Liver (tissue), 3 donors: ENCODE results near the gene SLX4.

Source experiments
- CTCF ChIP-seq: fragments of 150-350 bp; IDR thresholded peaks from 2 replicates; pipeline ENCODE4 v1.5.1; 2017; ENCODE audit warnings: improper control_type of control experiment, low read depth, low read length; ENCODE audit not compliant: missing input control
- FOXA1 ChIP-seq: IDR thresholded peaks from 2 replicates; pipeline ENCODE4 v1.6.1; 2016; ENCODE audit warnings: antibody characterized with exemption
- JUND ChIP-seq, 2 donors: IDR thresholded peaks; 2 replicates each; pipeline ENCODE4 v1.6.1; 2016; ENCODE audit warnings: antibody characterized with exemption in 2 of 2
- MAX ChIP-seq: IDR thresholded peaks from 2 replicates; pipeline ENCODE4 v1.6.1; 2016; ENCODE audit warnings: antibody characterized with exemption
- RAD21 ChIP-seq, 2 donors: IDR thresholded peaks; 2 replicates each; pipeline ENCODE4 v1.6.1; 2016; ENCODE audit warnings: antibody characterized with exemption in 2 of 2, mild to moderate bottlenecking in 2 of 2
- REST ChIP-seq: IDR thresholded peaks from 2 replicates; pipeline ENCODE4 v1.6.1; 2016; ENCODE audit warnings: antibody characterized with exemption, mild to moderate bottlenecking
- RXRA ChIP-seq, 2 donors: IDR thresholded peaks; 2 replicates each; pipeline ENCODE4 v1.6.1; 2017 to 2018; ENCODE audit warnings: antibody characterized with exemption in 2 of 2, mild to moderate bottlenecking in 1 of 2
- SP1 ChIP-seq: IDR thresholded peaks from 2 replicates; pipeline ENCODE4 v1.6.1; 2018; ENCODE audit warnings: antibody characterized with exemption, mild to moderate bottlenecking
- TAF1 ChIP-seq: conservative IDR thresholded peaks from 2 replicates; pipeline ENCODE4 v1.6.1; 2016; ENCODE audit warnings: antibody characterized with exemption, mild to moderate bottlenecking
- YY1 ChIP-seq: IDR thresholded peaks from 2 replicates; pipeline ENCODE4 v1.6.1; 2016; ENCODE audit warnings: antibody characterized with exemption, mild to moderate bottlenecking
- ZBTB33 ChIP-seq: IDR thresholded peaks from 2 replicates; pipeline ENCODE4 v1.6.1; 2016; ENCODE audit warnings: antibody characterized with exemption
- donor health status: healthy.
- donor health status: healthy.

GRCh38 chr16:3645504-3646347 is 34.3 kb upstream of the SLX4 start:
- TF ChIP-seq CTCF (no peak), FOXA1 (no peak), SP1 (no peak), YY1 (no peak), MAX (no peak), REST (no peak), TAF1 (no peak), JUND (IDR thresholded peaks at IDR 0.05) (no peak), RXRA (IDR thresholded peaks at IDR 0.05) (no peak), RAD21 (IDR thresholded peaks at IDR 0.05) (no peak), ZBTB33 (no peak)
